Mucosa of gallbladder (tissue), 1 donor: ENCODE results near the gene MS4A4A. TPM values are rescaled to one million over a fixed set of nuclear protein-coding genes. Genes with fewer than 3 reads are reported as not detected.
A peak's percentile ranks its signal among the peaks of the same experiment; 100 is the strongest.
"Not testable (repeated sequence)": the region's sequence is repeated elsewhere in the genome, so short reads cannot be mapped to it uniquely, and the experiment has no call there.

Source experiments
- DNase-seq: peaks from one replicate; pipeline ENCODE4 v3.0.0-alpha.2; 2020; ENCODE audit warnings: low spot score
- total RNA-seq: library from RNA; stranded (reverse); gene quantifications from one replicate; pipeline ENCODE4 v1.2.1, GENCODE V29; 2021
- donor health status: DM: no; HTN: no; CAD: no.

Gene MS4A4A
- total RNA-seq: 28.9 TPM

- DNase-seq: peak; percentile 16
Measured at GRCh38 chr11:60280412-60280811, at the start of gene MS4A4A. TSS of gene MS4A4A (plus strand) at chr11:60280666. CDS start at chr11:60280676, 10 bp downstream.

- no peak for DNase-seq
Measured at GRCh38 chr11:60230681-60231080, 49.8 kb upstream of the MS4A4A start.

- no peak for DNase-seq
Measured at GRCh38 chr11:60235321-60235720, 45.1 kb upstream of the MS4A4A start.

GRCh38 chr11:60240662-60241061, 39.8 kb upstream of the MS4A4A start:
- DNase-seq: no peak

GRCh38 chr11:60241786-60242185, 38.7 kb upstream of the MS4A4A start:
- no peak for DNase-seq

GRCh38 chr11:60242740-60243239, 37.7 kb upstream of the MS4A4A start, which contains the start of gene MS4A4E:
TSS of gene MS4A4E (minus strand) at chr11:60243137. CDS start at chr11:60230055, 13,082 bp downstream.
- no peak for DNase-seq

- no peak for DNase-seq
Measured at GRCh38 chr11:60251485-60252212, 28.8 kb upstream of the MS4A4A start.

GRCh38 chr11:60252213-60253108, 28.0 kb upstream of the MS4A4A start:
- no peak for DNase-seq

- no peak for DNase-seq
Measured at GRCh38 chr11:60257956-60258722, 22.3 kb upstream of the MS4A4A start.

- no peak for DNase-seq
Measured at GRCh38 chr11:60261014-60261413, 19.5 kb upstream of the MS4A4A start.

GRCh38 chr11:60263402-60263801, 17.1 kb upstream of the MS4A4A start:
- no peak for DNase-seq

GRCh38 chr11:60264644-60265043, 15.8 kb upstream of the MS4A4A start:
- DNase-seq: no peak

- no peak for DNase-seq
Measured at GRCh38 chr11:60265373-60266214, 14.9 kb upstream of the MS4A4A start.

- no peak for DNase-seq
Measured at GRCh38 chr11:60274416-60274815, 6.0 kb upstream of the MS4A4A start.

GRCh38 chr11:60281485-60281884, 1.0 kb downstream of the MS4A4A start:
- DNase-seq: no peak

GRCh38 chr11:60282286-60282685, 1.8 kb downstream of the MS4A4A start:
- DNase-seq: no peak

GRCh38 chr11:60285411-60286126, 5.1 kb downstream of the MS4A4A start:
- DNase-seq: not testable (repeated sequence)

GRCh38 chr11:60288531-60288930, 8.1 kb downstream of the MS4A4A start:
- DNase-seq: no peak

GRCh38 chr11:60292145-60292544, 11.7 kb downstream of the MS4A4A start:
- DNase-seq: no peak

GRCh38 chr11:60301178-60301577, 20.7 kb downstream of the MS4A4A start:
- DNase-seq: no peak
